DOHH2 (cell line): ENCODE results near the gene NMUR1.

ENCODE experiments used
- EZH2phosphoT487 ChIP-seq: fragments of 200-600 bp; sonication (generic); IDR thresholded peaks from 2 replicates; pipeline ENCODE4 v1.6.1; 2017; ENCODE audit warnings: borderline replicate concordance, mild to moderate bottlenecking, antibody characterized with exemption, low read length, moderate library complexity, mixed read lengths
- TF ChIP-seq, protein P1 (sequence below): fragments of 200-600 bp; sonication (generic); IDR thresholded peaks from one replicate; pipeline ENCODE4 v1.5.1; 2014; ENCODE audit warnings: antibody characterized with exemption, mild to moderate bottlenecking, low read depth, low read length; ENCODE audit not compliant: poor library complexity, severe bottlenecking

DNA sequence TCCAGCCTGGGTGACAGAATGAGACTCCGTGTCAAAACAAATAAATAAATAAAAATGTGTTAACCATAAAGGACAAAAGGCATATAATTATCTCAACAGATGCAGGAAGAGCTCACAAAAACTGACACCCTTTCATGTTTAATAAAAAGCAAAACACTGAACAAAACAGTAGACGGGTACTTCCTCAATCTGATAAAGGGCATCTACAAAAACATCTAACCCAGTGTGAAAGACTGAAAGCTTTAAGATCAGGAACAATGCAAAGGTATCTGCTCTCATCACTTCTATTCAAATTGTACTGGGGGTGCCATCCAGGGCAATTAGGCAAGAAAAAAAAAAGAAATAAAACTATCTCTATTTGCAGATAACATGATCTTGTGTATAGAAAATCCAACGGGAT is 54.3 kb downstream of the NMUR1 start:
- TF ChIP-seq, protein P1, sequence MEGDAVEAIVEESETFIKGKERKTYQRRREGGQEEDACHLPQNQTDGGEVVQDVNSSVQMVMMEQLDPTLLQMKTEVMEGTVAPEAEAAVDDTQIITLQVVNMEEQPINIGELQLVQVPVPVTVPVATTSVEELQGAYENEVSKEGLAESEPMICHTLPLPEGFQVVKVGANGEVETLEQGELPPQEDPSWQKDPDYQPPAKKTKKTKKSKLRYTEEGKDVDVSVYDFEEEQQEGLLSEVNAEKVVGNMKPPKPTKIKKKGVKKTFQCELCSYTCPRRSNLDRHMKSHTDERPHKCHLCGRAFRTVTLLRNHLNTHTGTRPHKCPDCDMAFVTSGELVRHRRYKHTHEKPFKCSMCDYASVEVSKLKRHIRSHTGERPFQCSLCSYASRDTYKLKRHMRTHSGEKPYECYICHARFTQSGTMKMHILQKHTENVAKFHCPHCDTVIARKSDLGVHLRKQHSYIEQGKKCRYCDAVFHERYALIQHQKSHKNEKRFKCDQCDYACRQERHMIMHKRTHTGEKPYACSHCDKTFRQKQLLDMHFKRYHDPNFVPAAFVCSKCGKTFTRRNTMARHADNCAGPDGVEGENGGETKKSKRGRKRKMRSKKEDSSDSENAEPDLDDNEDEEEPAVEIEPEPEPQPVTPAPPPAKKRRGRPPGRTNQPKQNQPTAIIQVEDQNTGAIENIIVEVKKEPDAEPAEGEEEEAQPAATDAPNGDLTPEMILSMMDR = no peak
- no peak for TF ChIP-seq EZH2phosphoT487
